Common myeloid progenitor, CD34-positive (primary cell): ENCODE results near the gene GRXCR2.
"Not testable (repeated sequence)": the region's sequence is repeated elsewhere in the genome, so short reads cannot be mapped to it uniquely, and the experiment has no call there.

Source experiments
- CTCF ChIA-PET: fragments of 350-600 bp; sonication (Branson Sonifier 250); formaldehyde crosslinking; loops from one replicate; lab custom pipeline; 2021; ENCODE audit warnings: antibody characterized with exemption; lab: Charles Lee
- POLR2A ChIA-PET: fragments of 350-600 bp; sonication (Branson Sonifier 250); formaldehyde crosslinking; loops from one replicate; lab custom pipeline; 2021; ENCODE audit warnings: antibody characterized with exemption; lab: Charles Lee
- DNase-seq, 3 donors: peaks; one replicate each; pipeline versions ENCODE4 v3.0.0 to v3.0.0-alpha.2; 2013
- H3K27ac ChIP-seq, 2 experiments: 1 replicate in 1 of 2; 2 replicates in 1 of 2; pipeline ENCODE4 v1.7.0; 2013; ENCODE audit warnings: inconsistent platforms in 2 of 2, low read length in 2 of 2, mild to moderate bottlenecking in 2 of 2, low read depth in 1 of 2, moderate library complexity in 1 of 2; ENCODE audit not compliant: severe bottlenecking in 2 of 2, insufficient read depth in 1 of 2, poor library complexity in 1 of 2
- H3K27me3 ChIP-seq, 5 experiments: replicated peaks in 2 of 5; 1 replicate in 3 of 5; 2 replicates in 2 of 5; pipeline versions ENCODE4 v1.6.1 to v1.7.0; 2013; ENCODE audit warnings: low read length in 4 of 5, mild to moderate bottlenecking in 2 of 5, moderate library complexity in 2 of 5, inconsistent platforms in 1 of 5; ENCODE audit not compliant: insufficient read depth in 5 of 5, control insufficient read depth in 4 of 5
- H3K36me3 ChIP-seq, 4 experiments: 1 replicate in 2 of 4; 2 replicates in 2 of 4; pipeline versions ENCODE4 v1.6.1 to v1.7.0; 2013; ENCODE audit warnings: low read length in 3 of 4, control low read depth in 1 of 4, mild to moderate bottlenecking in 1 of 4; ENCODE audit not compliant: control insufficient read depth in 4 of 4, insufficient read depth in 4 of 4
- H3K4me1 ChIP-seq, 4 experiments: 1 replicate in 3 of 4; 2 replicates in 1 of 4; pipeline versions ENCODE4 v1.6.1 to v1.7.1; 2013; ENCODE audit warnings: low read length in 3 of 4, mild to moderate bottlenecking in 3 of 4, control low read depth in 1 of 4, inconsistent platforms in 1 of 4, moderate library complexity in 1 of 4; ENCODE audit not compliant: control insufficient read depth in 4 of 4, insufficient read depth in 4 of 4; ENCODE audit errors: control extremely low read depth in 1 of 4
- H3K4me3 ChIP-seq, 7 experiments: 1 replicate in 4 of 7; 2 replicates in 3 of 7; pipeline versions ENCODE4 v1.5.1 to v1.7.0; 2013; ENCODE audit warnings: mild to moderate bottlenecking in 7 of 7, low read length in 6 of 7, moderate library complexity in 6 of 7, inconsistent platforms in 2 of 7, low read depth in 2 of 7, control low read depth in 1 of 7; ENCODE audit not compliant: insufficient read depth in 4 of 7, control insufficient read depth in 1 of 7; ENCODE audit errors: extremely low read depth in 1 of 7
- H3K9me3 ChIP-seq, 5 experiments: 1 replicate in 4 of 5; 2 replicates in 1 of 5; pipeline versions ENCODE4 v1.6.1 to v1.7.1; 2013; ENCODE audit warnings: low read length in 4 of 5, mild to moderate bottlenecking in 2 of 5, inconsistent platforms in 1 of 5, low read depth in 1 of 5, moderate library complexity in 1 of 5; ENCODE audit not compliant: control insufficient read depth in 4 of 5, insufficient read depth in 2 of 5; ENCODE audit errors: control extremely low read depth in 1 of 5
- WGBS: methylation state at CpG from one replicate; pipeline ENCODE4 v1.1.5; 2013; ENCODE audit not compliant: insufficient coverage; 5-methylcytosine and 5-hydroxymethylcytosine counted together

The GRXCR2 gene

DNA sequence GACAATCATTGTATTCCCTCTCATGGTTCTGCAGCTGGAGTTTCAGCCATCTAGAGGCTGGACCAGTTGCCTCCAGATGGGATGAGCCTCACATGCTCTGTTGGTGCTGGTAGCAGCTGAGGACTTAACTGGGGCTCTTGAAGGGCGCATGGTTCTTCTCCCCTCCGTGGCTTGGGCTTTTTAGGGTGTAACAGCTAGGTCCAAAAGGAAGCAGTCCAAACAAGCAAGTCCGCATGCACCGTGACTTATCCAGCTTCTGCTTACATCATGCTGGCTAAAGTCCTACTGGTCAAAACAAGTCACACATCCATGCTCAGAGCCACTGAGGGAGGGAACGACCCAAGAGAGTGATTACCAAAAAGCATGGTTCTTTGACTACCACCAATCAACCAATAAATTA is 31.9 kb upstream of the GRXCR2 start:
- no peaks in the 10 kb centered on the region for H3K36me3 ChIP-seq
- no peak for DNase-seq
- POLR2A ChIA-PET = no interaction called here
- no peak overlapping the region for H3K4me3 ChIP-seq
- no peak overlapping the region for H3K27ac ChIP-seq
- H3K4me1 ChIP-seq = no peaks in the 10 kb centered on the region
- WGBS = 100% methylated on average over 4 of the region's 5 CpGs
- CTCF ChIA-PET = interaction anchor here (3.9 kb wide), 1 partner anchor 16 kb away, joined by 13 read pairs; no protein-coding TSS in a partner anchor
- no peaks in the 10 kb centered on the region for H3K9me3 ChIP-seq
- H3K27me3 ChIP-seq = no peaks in the 10 kb centered on the region

DNA sequence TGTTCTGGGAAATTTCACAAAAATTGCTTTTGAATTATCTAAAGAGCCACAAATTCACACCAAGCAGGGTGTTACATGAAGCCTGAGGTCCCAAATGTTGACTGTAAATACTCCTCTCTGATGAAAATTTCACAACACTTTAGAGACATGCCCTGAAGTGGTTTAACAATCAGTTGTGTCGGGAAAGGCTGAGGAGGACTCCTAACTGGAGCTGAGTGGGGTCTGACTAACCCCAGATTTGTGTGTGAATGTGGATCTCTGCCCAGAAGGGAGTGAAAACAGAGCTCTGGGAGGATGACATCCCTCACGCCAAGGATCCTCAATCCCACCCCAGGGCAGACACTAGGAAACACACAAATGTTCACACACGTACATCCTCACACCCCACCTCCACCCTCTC is 31.1 kb upstream of the GRXCR2 start:
- Histone ChIP-seq H3K4me1 (no peaks in the 10 kb centered on the region), H3K36me3 (no peaks in the 10 kb centered on the region), H3K27ac (no peak overlapping the region), H3K27me3 (no peaks in the 10 kb centered on the region), H3K4me3 (no peak overlapping the region), H3K9me3 (peaks cover 0 to 3% (median 0%) of the 10 kb centered on the region in 5 experiments)
- ChIA-PET POLR2A (no interaction called here), CTCF (interaction anchor here (1.0 to 3.9 kb wide), 3 partner anchors 15 to 77 kb away, joined by 3 to 13 read pairs (median 4); no protein-coding TSS in a partner anchor)
- 100% methylated on average over 1 of the region's 3 CpGs for WGBS
- no peak for DNase-seq

DNA sequence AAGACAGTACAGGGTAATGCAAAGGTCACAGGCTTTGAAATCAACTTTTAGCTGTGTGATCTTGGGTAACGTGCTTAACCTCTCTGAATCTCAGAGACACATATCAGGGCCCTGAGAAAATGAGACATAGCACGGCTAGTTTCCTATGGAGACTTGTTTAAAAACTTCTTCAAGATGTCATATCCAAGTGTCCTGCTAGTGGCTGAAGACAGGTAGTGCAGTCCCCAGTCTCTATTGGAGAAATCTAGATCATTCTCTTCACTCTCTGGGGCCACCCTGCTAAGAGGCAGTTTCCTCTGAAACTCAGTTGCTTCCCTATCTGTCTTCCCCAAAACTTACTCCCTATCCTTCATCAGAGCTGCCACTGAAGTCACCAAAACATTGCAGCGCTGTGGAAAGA is 30.3 kb upstream of the GRXCR2 start:
- Histone ChIP-seq H3K4me1 (no peaks in the 10 kb centered on the region), H3K9me3 (peaks cover 0 to 3% (median 0%) of the 10 kb centered on the region in 5 experiments), H3K4me3 (no peak overlapping the region), H3K36me3 (no peaks in the 10 kb centered on the region), H3K27ac (no peak overlapping the region), H3K27me3 (no peaks in the 10 kb centered on the region)
- CTCF ChIA-PET = interaction anchor here (0.5 to 3.9 kb wide), 4 partner anchors 14 to 77 kb away, joined by 3 to 13 read pairs (median 4); no protein-coding TSS in a partner anchor
- WGBS = 69% methylated on average over 3 of the region's 3 CpGs
- peak in 2 of 3 donors; percentile 20 to 36 for DNase-seq
- POLR2A ChIA-PET = no interaction called here

DNA sequence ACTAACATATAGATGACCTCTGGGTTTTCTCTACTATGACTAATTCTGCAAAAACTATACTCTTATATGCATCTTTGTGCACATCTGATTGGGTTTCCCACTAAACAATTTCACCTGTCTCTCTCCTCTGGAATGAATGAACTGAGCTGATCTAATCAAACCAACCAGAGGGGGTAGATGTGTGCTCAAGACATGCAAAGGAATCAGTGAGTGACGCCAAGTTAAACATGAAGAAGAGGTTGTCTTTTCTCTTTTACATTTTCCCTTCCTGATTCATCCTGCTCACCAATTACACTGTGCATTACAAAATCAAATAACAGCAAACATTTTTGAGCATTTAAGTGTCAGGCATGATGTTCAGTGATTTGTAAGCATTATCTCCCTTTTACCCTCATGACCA is 29.6 kb upstream of the GRXCR2 start:
- Histone ChIP-seq H3K36me3 (no peaks in the 10 kb centered on the region), H3K9me3 (peaks cover 0 to 3% (median 0%) of the 10 kb centered on the region in 5 experiments), H3K27ac (no peak overlapping the region), H3K4me3 (no peak overlapping the region), H3K27me3 (no peaks in the 10 kb centered on the region), H3K4me1 (no peaks in the 10 kb centered on the region)
- CTCF ChIA-PET = interaction anchor here (3.9 kb wide), 1 partner anchor 13 kb away, joined by 13 read pairs; no protein-coding TSS in a partner anchor
- POLR2A ChIA-PET = no interaction called here
- no peak for DNase-seq
- no CpG with 5 or more reads among the region's 1 CpG for WGBS

DNA sequence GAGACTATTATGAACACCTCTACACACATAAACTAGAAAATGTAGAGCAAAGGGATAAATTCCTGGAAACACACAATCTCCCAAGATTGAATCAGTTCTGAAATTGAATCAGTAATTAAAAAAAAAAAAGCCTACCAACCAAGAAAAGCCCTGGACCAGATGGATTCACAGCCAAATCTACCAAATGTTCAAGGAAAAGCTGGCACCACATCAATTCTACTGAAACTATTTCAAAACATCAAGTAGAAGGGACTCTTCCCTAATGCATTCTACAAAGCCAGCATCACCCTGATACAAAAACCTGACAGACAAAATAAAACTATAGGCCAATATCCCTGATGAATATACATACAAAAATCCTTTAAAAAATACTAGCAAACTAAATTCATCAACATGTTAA is 25.4 kb upstream of the GRXCR2 start:
- no peak overlapping the region for H3K4me3 ChIP-seq
- no peaks in the 10 kb centered on the region for H3K27me3 ChIP-seq
- peaks cover 0 to 3% (median 0%) of the 10 kb centered on the region in 5 experiments for H3K9me3 ChIP-seq
- H3K27ac ChIP-seq = no peak overlapping the region
- no peaks in the 10 kb centered on the region for H3K4me1 ChIP-seq
- H3K36me3 ChIP-seq = no peaks in the 10 kb centered on the region
- ChIA-PET CTCF (interaction anchor here (1.5 kb wide), 1 partner anchor 10 kb away, joined by 3 read pairs; no protein-coding TSS in a partner anchor), POLR2A (interaction anchor here (0.7 kb wide), 1 partner anchor 1716 kb away, joined by 3 read pairs; no protein-coding TSS in a partner anchor)
- DNase-seq = no peak

DNA sequence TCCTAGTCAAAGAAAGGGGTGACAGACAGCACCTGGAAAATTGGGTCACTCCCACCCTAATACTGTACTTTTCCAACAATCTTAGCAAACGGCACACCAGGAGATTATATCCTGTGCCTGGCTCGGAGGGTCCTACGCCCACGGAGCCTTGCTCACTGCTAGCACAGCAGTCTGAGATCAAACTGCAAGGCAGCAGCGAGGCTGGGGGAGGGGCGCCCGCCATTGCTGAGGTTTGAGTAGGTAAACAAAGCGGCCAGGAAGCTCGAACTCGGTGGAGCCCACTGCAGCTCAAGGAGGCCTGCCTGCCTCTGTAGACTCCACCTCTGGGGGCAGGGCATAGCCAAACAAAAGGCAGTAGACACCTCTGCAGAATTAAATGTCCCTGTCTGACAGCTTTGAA is 18.6 kb upstream of the GRXCR2 start:
- WGBS = 100% methylated on average over 2 of the region's 10 CpGs
- H3K4me1 ChIP-seq, H3K9me3 ChIP-seq, DNase-seq, POLR2A ChIA-PET, H3K27me3 ChIP-seq, H3K4me3 ChIP-seq, H3K36me3 ChIP-seq, H3K27ac ChIP-seq: not testable (repeated sequence)
- CTCF ChIA-PET = interaction anchor here (1.2 kb wide), 1 partner anchor 17 kb away, joined by 3 read pairs; no protein-coding TSS in a partner anchor

DNA sequence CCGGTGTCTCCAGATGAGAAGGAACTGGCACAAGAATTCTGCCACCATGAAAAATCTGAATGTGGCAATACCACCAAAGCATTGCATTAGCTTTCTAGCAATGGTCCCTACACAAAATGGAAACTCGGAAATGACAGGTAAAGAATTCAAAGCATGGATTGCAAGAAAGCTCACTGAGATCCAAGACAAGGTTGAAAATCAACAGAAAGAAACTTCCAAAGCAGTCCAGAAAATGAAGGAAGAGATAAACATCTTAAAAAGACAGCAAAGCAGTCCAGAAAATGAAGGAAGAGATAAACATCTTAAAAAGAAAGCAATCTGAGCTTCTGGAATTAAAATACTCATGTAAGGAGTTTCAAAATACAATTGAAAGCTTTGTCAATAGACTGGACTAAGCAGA is 16.8 kb upstream of the GRXCR2 start:
- DNase-seq = no peak
- H3K9me3 ChIP-seq = peaks cover 0 to 4% (median 1%) of the 10 kb centered on the region in 5 experiments
- H3K27me3 ChIP-seq = no peaks in the 10 kb centered on the region
- POLR2A ChIA-PET = no interaction called here
- 100% methylated on average over 2 of the region's 2 CpGs for WGBS
- CTCF ChIA-PET = interaction anchor here (1.3 to 2.6 kb wide), 5 partner anchors 14 to 1686 kb away, joined by 3 to 13 read pairs (median 7); partner anchors contain the start of gene GRXCR2
- H3K27ac ChIP-seq = no peak overlapping the region
- no peaks in the 10 kb centered on the region for H3K36me3 ChIP-seq
- H3K4me3 ChIP-seq = no peak overlapping the region
- no peaks in the 10 kb centered on the region for H3K4me1 ChIP-seq
